Progenitor cell of endocrine pancreas (in vitro differentiated cells): ENCODE measurements around the gene MYLK. TPM values are rescaled to one million over a fixed set of nuclear protein-coding genes. Genes with fewer than 3 reads are reported as not detected.

ENCODE experiments used
- DNase-seq: peaks from one replicate; pipeline ENCODE4 v3.0.0; 2021; ENCODE audit warnings: low spot score; ENCODE audit not compliant: unreplicated experiment
- H3K27ac Mint-ChIP-seq: 2 replicates; pipeline ENCODE4 v1.8.0; 2021; ENCODE audit warnings: mild to moderate bottlenecking, moderate library complexity, mixed read lengths
- H3K27me3 Mint-ChIP-seq: 2 replicates; pipeline ENCODE4 v1.8.0; 2021; ENCODE audit warnings: mixed read lengths
- H3K36me3 Mint-ChIP-seq: 2 replicates; pipeline ENCODE4 v1.8.0; 2022; ENCODE audit warnings: mixed read lengths; ENCODE audit not compliant: insufficient read depth
- H3K4me1 Mint-ChIP-seq: 2 replicates; pipeline ENCODE4 v1.8.0; 2021; ENCODE audit warnings: low read depth, mixed read lengths
- H3K4me3 Mint-ChIP-seq: 2 replicates; pipeline ENCODE4 v1.8.0; 2021; ENCODE audit warnings: low read depth, mild to moderate bottlenecking, moderate library complexity, mixed read lengths
- H3K9me3 Mint-ChIP-seq: 2 replicates; pipeline ENCODE4 v1.8.0; 2021; ENCODE audit warnings: low read depth, mixed read lengths
- CTCF ChIP-seq: fragments of 200-600 bp; sonication (generic); IDR thresholded peaks from one replicate; pipeline ENCODE4 v1.5.0; 2021; ENCODE audit warnings: antibody characterized with exemption, mild to moderate bottlenecking; ENCODE audit not compliant: unreplicated experiment
- total RNA-seq: library from RNA; stranded (reverse); gene quantifications from 2 replicates; pipeline ENCODE4 v1.2.1, GENCODE V29; 2021

The MYLK gene
- total RNA-seq, 1 donor from 2014 or later = 1.1 TPM

GRCh38 chr3:123695152-123695551, 189.0 kb downstream of the MYLK start:
- peaks cover 39% of the 10 kb centered on the region for H3K27me3 Mint-ChIP-seq
- no peaks in the 10 kb centered on the region for H3K36me3 Mint-ChIP-seq
- no peaks in the 10 kb centered on the region for H3K9me3 Mint-ChIP-seq
- H3K27ac Mint-ChIP-seq = no peak overlapping the region
- no peak overlapping the region for H3K4me3 Mint-ChIP-seq
- TF ChIP-seq CTCF = no peak
- peaks cover 46% of the 10 kb centered on the region for H3K4me1 Mint-ChIP-seq
- DNase-seq = no peak

GRCh38 chr3:123694366-123695087, 189.6 kb downstream of the MYLK start:
- Mint-ChIP-seq H3K4me1 (peaks cover 48% of the 10 kb centered on the region), H3K9me3 (no peaks in the 10 kb centered on the region), H3K27ac (no peak overlapping the region), H3K36me3 (no peaks in the 10 kb centered on the region), H3K27me3 (peaks cover 40% of the 10 kb centered on the region), H3K4me3 (no peak overlapping the region)
- no peak for TF ChIP-seq CTCF
- no peak for DNase-seq

GRCh38 chr3:123693584-123694190, 190.4 kb downstream of the MYLK start:
- H3K27ac Mint-ChIP-seq = no peak overlapping the region

GRCh38 chr3:123692671-123693070, 191.5 kb downstream of the MYLK start:
- Mint-ChIP-seq H3K36me3 (no peaks in the 10 kb centered on the region), H3K27me3 (peaks cover 32% of the 10 kb centered on the region), H3K9me3 (no peaks in the 10 kb centered on the region), H3K4me3 (no peak overlapping the region), H3K27ac (no peak overlapping the region), H3K4me1 (peaks cover 45% of the 10 kb centered on the region)
- no peak for TF ChIP-seq CTCF
- no peak for DNase-seq

More at GRCh38 chr3:123693584-123694190, 190.4 kb downstream of the MYLK start:
- H3K27me3 Mint-ChIP-seq = peaks cover 36% of the 10 kb centered on the region
- no peak for DNase-seq
- no peaks in the 10 kb centered on the region for H3K9me3 Mint-ChIP-seq
- H3K4me3 Mint-ChIP-seq = no peak overlapping the region
- TF ChIP-seq CTCF = no peak
- peaks cover 48% of the 10 kb centered on the region for H3K4me1 Mint-ChIP-seq
- no peaks in the 10 kb centered on the region for H3K36me3 Mint-ChIP-seq

- Mint-ChIP-seq H3K36me3 (no peaks in the 10 kb centered on the region), H3K4me1 (peaks cover 40% of the 10 kb centered on the region), H3K27me3 (peaks cover 30% of the 10 kb centered on the region), H3K4me3 (no peak overlapping the region), H3K9me3 (no peaks in the 10 kb centered on the region), H3K27ac (no peak overlapping the region)
- DNase-seq = no peak
- no peak for TF ChIP-seq CTCF
Observed at GRCh38 chr3:123692041-123692440, 192.1 kb downstream of the MYLK start.
